Parathyroid adenoma (tissue), 2 donors: ENCODE measurements around the gene GTF2E1.

Experiments
- H2AFZ ChIP-seq: fragments of 300-600 bp; sonication (generic); one replicate; pipeline ENCODE4 v1.7.0; 2017; ENCODE audit warnings: antibody characterized with exemption, mild to moderate bottlenecking
- H3K27ac ChIP-seq: fragments of 300-600 bp; sonication (generic); one replicate; pipeline ENCODE4 v1.7.0; 2017
- H3K27me3 ChIP-seq: fragments of 300-600 bp; sonication (generic); one replicate; pipeline ENCODE4 v1.7.0; 2017; ENCODE audit warnings: low read length; ENCODE audit not compliant: control insufficient read depth, insufficient read depth
- H3K36me3 ChIP-seq: fragments of 300-600 bp; sonication (generic); one replicate; pipeline ENCODE4 v1.7.0; 2017; ENCODE audit warnings: low read length; ENCODE audit not compliant: control insufficient read depth, insufficient read depth
- H3K4me1 ChIP-seq: fragments of 300-600 bp; sonication (generic); one replicate; pipeline ENCODE4 v1.7.0; 2017; ENCODE audit warnings: control low read depth
- H3K4me2 ChIP-seq: fragments of 300-600 bp; sonication (generic); one replicate; pipeline ENCODE4 v1.7.0; 2017; ENCODE audit warnings: low read length
- H3K4me3 ChIP-seq: fragments of 300-600 bp; sonication (generic); one replicate; pipeline ENCODE4 v1.7.0; 2017; ENCODE audit warnings: low read depth, low read length
- H3K79me2 ChIP-seq: fragments of 300-600 bp; sonication (generic); one replicate; pipeline ENCODE4 v1.7.0; 2017; ENCODE audit warnings: control low read depth
- H3K9ac ChIP-seq: fragments of 300-600 bp; sonication (generic); one replicate; pipeline ENCODE4 v1.7.0; 2017; ENCODE audit warnings: mild to moderate bottlenecking
- H3K9me3 ChIP-seq: fragments of 300-600 bp; sonication (generic); one replicate; pipeline ENCODE4 v1.7.0; 2017; ENCODE audit warnings: low read length; ENCODE audit not compliant: control insufficient read depth
- TF ChIP-seq, protein P1 (sequence below): fragments of 300-600 bp; sonication (generic); IDR thresholded peaks from one replicate; pipeline ENCODE4 v1.7.0; 2017; ENCODE audit warnings: antibody characterized with exemption, mild to moderate bottlenecking
- donor health status: primary hyperparathyroidism.

Gene GTF2E1

GRCh38 chr3:120831066-120831465, 88.5 kb downstream of the GTF2E1 start:
- Histone ChIP-seq H3K9ac (no peak overlapping the region), H3K9me3 (no peaks in the 10 kb centered on the region), H3K4me2 (no peak overlapping the region), H3K27me3 (no peaks in the 10 kb centered on the region), H3K36me3 (no peaks in the 10 kb centered on the region), H3K4me1 (no peaks in the 10 kb centered on the region), H3K79me2 (no peaks in the 10 kb centered on the region), H3K27ac (no peak overlapping the region), H3K4me3 (no peak overlapping the region), H2AFZ (no peak overlapping the region)
- TF ChIP-seq, protein P1, sequence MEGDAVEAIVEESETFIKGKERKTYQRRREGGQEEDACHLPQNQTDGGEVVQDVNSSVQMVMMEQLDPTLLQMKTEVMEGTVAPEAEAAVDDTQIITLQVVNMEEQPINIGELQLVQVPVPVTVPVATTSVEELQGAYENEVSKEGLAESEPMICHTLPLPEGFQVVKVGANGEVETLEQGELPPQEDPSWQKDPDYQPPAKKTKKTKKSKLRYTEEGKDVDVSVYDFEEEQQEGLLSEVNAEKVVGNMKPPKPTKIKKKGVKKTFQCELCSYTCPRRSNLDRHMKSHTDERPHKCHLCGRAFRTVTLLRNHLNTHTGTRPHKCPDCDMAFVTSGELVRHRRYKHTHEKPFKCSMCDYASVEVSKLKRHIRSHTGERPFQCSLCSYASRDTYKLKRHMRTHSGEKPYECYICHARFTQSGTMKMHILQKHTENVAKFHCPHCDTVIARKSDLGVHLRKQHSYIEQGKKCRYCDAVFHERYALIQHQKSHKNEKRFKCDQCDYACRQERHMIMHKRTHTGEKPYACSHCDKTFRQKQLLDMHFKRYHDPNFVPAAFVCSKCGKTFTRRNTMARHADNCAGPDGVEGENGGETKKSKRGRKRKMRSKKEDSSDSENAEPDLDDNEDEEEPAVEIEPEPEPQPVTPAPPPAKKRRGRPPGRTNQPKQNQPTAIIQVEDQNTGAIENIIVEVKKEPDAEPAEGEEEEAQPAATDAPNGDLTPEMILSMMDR = no peak
